HepG2 (cell line): ENCODE results near the gene RAE1. TPM values are rescaled to one million over a fixed set of nuclear protein-coding genes. Genes with fewer than 3 reads are reported as not detected.
A peak's percentile ranks its signal among the peaks of the same experiment; 100 is the strongest.

Experiments used
- ERF ChIP-seq: IDR thresholded peaks from 2 replicates; pipeline ENCODE4 v1.6.1; 2018; ENCODE audit warnings: missing biosample characterization, missing genetic modification reagents
- FLYWCH1 ChIP-seq: sonication (generic); formaldehyde crosslinking; IDR thresholded peaks from 2 replicates; pipeline ENCODE4 v1.8.1; 2023; ENCODE audit warnings: mild to moderate bottlenecking, missing genetic modification reagents
- GATAD1 ChIP-seq: IDR thresholded peaks from 2 replicates; pipeline ENCODE4 v1.6.1; 2016; ENCODE audit warnings: missing genetic modification reagents, missing compliant biosample characterization
- GPN1 ChIP-seq: sonication (generic); formaldehyde crosslinking; IDR thresholded peaks from 2 replicates; pipeline ENCODE4 v1.5.1; 2020; ENCODE audit warnings: missing genetic modification reagents, borderline replicate concordance
- MZF1 ChIP-seq: sonication (generic); formaldehyde crosslinking; IDR thresholded peaks from 2 replicates; pipeline ENCODE4 v1.8.1; 2023; ENCODE audit warnings: mild to moderate bottlenecking, missing genetic modification reagents, borderline replicate concordance
- NPAS2 ChIP-seq: sonication (generic); formaldehyde crosslinking; IDR thresholded peaks from 2 replicates; pipeline ENCODE4 v1.8.0; 2022; ENCODE audit warnings: mild to moderate bottlenecking, missing genetic modification reagents, borderline replicate concordance
- RBM39 ChIP-seq: fragments of 200-400 bp; formaldehyde crosslinking; IDR thresholded peaks from one replicate; pipeline ENCODE4 v1.6.1; 2018; ENCODE audit warnings: antibody characterized with exemption, mild to moderate bottlenecking, low read depth, low read length; ENCODE audit not compliant: poor library complexity, severe bottlenecking
- SOX6 ChIP-seq, 2 experiments: fragments of 450-650 bp in 1 of 2; sonication (generic) in 1 of 2; formaldehyde crosslinking in 1 of 2; IDR thresholded peaks; 2 replicates each; pipeline versions ENCODE4 v1.4.0 to v1.6.1; 2017 to 2020; ENCODE audit warnings: antibody characterized with exemption in 1 of 2, mild to moderate bottlenecking in 1 of 2, missing genetic modification reagents in 1 of 2
- ZNF124 ChIP-seq: sonication (generic); formaldehyde crosslinking; IDR thresholded peaks from 2 replicates; pipeline ENCODE4 v1.4.0; 2020; ENCODE audit warnings: missing genetic modification reagents
- ZNF143 ChIP-seq: sonication (generic); formaldehyde crosslinking; IDR thresholded peaks from 2 replicates; pipeline ENCODE4 v1.4.0; 2020; ENCODE audit warnings: missing genetic modification reagents
- ZNF660 ChIP-seq: sonication (generic); formaldehyde crosslinking; IDR thresholded peaks from 2 replicates; pipeline ENCODE4 v1.5.1; 2020; ENCODE audit warnings: mild to moderate bottlenecking, low read depth, missing genetic modification reagents, borderline replicate concordance
- ZNF83 ChIP-seq: sonication (generic); formaldehyde crosslinking; IDR thresholded peaks from 2 replicates; pipeline ENCODE4 v1.4.0; 2020; ENCODE audit warnings: missing genetic modification reagents, mild to moderate bottlenecking, borderline replicate concordance
- polyA plus RNA-seq, 8 experiments: library from polyadenylated mRNA; depleted of rRNA in 3 of 8; stranded (reverse) in 7 of 8; unstranded in 1 of 8; fragments of >200 nt; fragmentation: Illumina TruSeq in 4 of 8; extraction: Trizol in 4 of 8; gene quantifications; 2 replicates each; pipeline versions ENCODE4 v1.2.1 to v1.2.3, GENCODE V29; 2011 to 2016; ENCODE audit warnings: low read depth in 4 of 8, missing spikeins in 1 of 8, mixed read lengths in 1 of 8; ENCODE audit not compliant: insufficient read depth in 1 of 8
- total RNA-seq, 5 experiments: library from RNA; depleted of rRNA; stranded (reverse); fragments of >200 nt; fragmentation: Illumina TruSeq; extraction: Trizol; gene quantifications; 2 replicates each; pipeline ENCODE4 v1.2.3, GENCODE V29; 2016; ENCODE audit warnings: low read depth in 1 of 5
- TF ChIP-seq, protein P1 (sequence below): sonication (generic); formaldehyde crosslinking; IDR thresholded peaks from 2 replicates; pipeline ENCODE4; 2020; ENCODE audit warnings: missing genetic modification reagents, mild to moderate bottlenecking, borderline replicate concordance
- TF ChIP-seq, protein P2 (sequence below): sonication (generic); formaldehyde crosslinking; IDR thresholded peaks from 2 replicates; pipeline ENCODE4 v1.4.0; 2020; ENCODE audit warnings: missing genetic modification reagents
- TF ChIP-seq, protein P3 (sequence below): sonication (generic); formaldehyde crosslinking; IDR thresholded peaks from 2 replicates; pipeline ENCODE4 v1.4.0; 2020; ENCODE audit warnings: missing genetic modification reagents
- TF ChIP-seq, protein P4 (sequence below): sonication (generic); formaldehyde crosslinking; conservative IDR thresholded peaks from 2 replicates; pipeline ENCODE4 v1.4.0; 2020; ENCODE audit warnings: missing genetic modification reagents

Gene RAE1
- total and polyA plus RNA-seq, 2 of the 13 experiments (the other 11 are each of a cell fraction or from before 2014, with no cell fraction given) = 36.1 to 72.9 TPM

DNA sequence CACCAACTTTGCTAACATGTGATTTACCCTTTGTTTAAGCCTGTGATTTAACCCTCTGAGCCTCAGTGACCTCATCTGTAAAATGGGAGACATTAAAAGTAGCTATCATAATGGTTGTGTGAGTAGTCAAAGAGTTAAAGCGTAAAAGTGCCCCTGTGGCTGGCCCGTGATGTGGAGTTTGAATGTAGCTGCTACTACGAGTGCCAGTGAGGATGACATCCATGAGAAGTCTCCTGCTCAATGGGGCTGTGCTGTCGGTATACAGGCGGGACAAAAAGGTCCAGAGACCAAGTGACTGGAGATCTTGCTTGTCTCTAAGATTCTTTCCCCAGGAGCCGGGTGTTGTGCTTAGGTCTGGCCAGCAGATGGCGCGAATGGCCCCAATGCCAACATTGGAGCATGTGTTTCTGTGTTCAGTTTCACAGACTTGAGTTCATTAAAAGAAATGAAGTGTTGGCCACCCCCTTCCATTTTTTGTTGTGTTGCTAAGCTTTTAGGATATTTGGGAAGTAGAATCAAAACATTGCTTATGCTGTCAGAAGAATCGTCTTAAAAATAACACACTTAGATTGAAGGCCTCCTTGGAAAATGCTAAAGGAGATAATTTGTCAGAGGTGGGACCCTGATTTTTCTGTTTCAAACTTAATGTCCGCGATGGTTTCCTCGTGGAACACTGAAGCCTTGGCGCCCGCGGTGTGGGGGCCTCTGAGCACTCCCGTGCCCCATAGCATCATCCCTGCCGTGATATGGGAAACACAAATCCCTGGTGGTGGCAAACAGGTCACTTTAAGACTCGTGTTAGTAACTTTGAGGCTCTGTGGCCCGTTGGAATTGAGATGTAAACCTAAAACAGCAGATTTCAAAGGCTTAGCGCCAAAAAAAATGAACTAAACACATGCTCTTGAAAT, 30.8 kb downstream of the RAE1 start (continued):
- TF ChIP-seq GATAD1 (CRISPR knock-in tag) = peak; percentile 51; the same call in 1 of the 2 replicates
- no peak for TF ChIP-seq ZNF83 (CRISPR knock-in tag)
- TF ChIP-seq SOX6 (IDR thresholded peaks at IDR 0.05) = no peak
- peak; percentile 43 for TF ChIP-seq SOX6 (CRISPR knock-in tag; IDR thresholded peaks at IDR 0.05)
- no peak for TF ChIP-seq ZNF660
- no peak for TF ChIP-seq FLYWCH1
- no peak for TF ChIP-seq ZNF143 (CRISPR knock-in tag)
- no peak for TF ChIP-seq GPN1 (CRISPR knock-in tag)
- TF ChIP-seq, protein P1, sequence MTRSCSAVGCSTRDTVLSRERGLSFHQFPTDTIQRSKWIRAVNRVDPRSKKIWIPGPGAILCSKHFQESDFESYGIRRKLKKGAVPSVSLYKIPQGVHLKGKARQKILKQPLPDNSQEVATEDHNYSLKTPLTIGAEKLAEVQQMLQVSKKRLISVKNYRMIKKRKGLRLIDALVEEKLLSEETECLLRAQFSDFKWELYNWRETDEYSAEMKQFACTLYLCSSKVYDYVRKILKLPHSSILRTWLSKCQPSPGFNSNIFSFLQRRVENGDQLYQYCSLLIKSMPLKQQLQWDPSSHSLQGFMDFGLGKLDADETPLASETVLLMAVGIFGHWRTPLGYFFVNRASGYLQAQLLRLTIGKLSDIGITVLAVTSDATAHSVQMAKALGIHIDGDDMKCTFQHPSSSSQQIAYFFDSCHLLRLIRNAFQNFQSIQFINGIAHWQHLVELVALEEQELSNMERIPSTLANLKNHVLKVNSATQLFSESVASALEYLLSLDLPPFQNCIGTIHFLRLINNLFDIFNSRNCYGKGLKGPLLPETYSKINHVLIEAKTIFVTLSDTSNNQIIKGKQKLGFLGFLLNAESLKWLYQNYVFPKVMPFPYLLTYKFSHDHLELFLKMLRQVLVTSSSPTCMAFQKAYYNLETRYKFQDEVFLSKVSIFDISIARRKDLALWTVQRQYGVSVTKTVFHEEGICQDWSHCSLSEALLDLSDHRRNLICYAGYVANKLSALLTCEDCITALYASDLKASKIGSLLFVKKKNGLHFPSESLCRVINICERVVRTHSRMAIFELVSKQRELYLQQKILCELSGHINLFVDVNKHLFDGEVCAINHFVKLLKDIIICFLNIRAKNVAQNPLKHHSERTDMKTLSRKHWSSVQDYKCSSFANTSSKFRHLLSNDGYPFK = no peak
- no peak for TF ChIP-seq NPAS2 (CRISPR knock-in tag)
- TF ChIP-seq ZNF124 (CRISPR knock-in tag) = 0 out of 2 replicates have a peak, but pooled peaks have one; percentile 29
- peak; percentile 81; the same call in 1 of the 2 replicates for TF ChIP-seq ERF (CRISPR knock-in tag)
- TF ChIP-seq MZF1 (CRISPR knock-in tag) = no peak
- TF ChIP-seq, protein P2, sequence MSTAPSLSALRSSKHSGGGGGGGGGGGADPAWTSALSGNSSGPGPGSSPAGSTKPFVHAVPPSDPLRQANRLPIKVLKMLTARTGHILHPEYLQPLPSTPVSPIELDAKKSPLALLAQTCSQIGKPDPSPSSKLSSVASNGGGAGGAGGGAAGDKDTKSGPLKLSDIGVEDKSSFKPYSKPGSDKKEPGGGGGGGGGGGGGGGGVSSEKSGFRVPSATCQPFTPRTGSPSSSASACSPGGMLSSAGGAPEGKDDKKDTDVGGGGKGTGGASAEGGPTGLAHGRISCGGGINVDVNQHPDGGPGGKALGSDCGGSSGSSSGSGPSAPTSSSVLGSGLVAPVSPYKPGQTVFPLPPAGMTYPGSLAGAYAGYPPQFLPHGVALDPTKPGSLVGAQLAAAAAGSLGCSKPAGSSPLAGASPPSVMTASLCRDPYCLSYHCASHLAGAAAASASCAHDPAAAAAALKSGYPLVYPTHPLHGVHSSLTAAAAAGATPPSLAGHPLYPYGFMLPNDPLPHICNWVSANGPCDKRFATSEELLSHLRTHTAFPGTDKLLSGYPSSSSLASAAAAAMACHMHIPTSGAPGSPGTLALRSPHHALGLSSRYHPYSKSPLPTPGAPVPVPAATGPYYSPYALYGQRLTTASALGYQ (CRISPR knock-in tag) = no peak
- TF ChIP-seq RBM39 = no peak
- TF ChIP-seq, protein P3, sequence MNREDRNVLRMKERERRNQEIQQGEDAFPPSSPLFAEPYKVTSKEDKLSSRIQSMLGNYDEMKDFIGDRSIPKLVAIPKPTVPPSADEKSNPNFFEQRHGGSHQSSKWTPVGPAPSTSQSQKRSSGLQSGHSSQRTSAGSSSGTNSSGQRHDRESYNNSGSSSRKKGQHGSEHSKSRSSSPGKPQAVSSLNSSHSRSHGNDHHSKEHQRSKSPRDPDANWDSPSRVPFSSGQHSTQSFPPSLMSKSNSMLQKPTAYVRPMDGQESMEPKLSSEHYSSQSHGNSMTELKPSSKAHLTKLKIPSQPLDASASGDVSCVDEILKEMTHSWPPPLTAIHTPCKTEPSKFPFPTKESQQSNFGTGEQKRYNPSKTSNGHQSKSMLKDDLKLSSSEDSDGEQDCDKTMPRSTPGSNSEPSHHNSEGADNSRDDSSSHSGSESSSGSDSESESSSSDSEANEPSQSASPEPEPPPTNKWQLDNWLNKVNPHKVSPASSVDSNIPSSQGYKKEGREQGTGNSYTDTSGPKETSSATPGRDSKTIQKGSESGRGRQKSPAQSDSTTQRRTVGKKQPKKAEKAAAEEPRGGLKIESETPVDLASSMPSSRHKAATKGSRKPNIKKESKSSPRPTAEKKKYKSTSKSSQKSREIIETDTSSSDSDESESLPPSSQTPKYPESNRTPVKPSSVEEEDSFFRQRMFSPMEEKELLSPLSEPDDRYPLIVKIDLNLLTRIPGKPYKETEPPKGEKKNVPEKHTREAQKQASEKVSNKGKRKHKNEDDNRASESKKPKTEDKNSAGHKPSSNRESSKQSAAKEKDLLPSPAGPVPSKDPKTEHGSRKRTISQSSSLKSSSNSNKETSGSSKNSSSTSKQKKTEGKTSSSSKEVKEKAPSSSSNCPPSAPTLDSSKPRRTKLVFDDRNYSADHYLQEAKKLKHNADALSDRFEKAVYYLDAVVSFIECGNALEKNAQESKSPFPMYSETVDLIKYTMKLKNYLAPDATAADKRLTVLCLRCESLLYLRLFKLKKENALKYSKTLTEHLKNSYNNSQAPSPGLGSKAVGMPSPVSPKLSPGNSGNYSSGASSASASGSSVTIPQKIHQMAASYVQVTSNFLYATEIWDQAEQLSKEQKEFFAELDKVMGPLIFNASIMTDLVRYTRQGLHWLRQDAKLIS = no peak
- TF ChIP-seq, protein P4, sequence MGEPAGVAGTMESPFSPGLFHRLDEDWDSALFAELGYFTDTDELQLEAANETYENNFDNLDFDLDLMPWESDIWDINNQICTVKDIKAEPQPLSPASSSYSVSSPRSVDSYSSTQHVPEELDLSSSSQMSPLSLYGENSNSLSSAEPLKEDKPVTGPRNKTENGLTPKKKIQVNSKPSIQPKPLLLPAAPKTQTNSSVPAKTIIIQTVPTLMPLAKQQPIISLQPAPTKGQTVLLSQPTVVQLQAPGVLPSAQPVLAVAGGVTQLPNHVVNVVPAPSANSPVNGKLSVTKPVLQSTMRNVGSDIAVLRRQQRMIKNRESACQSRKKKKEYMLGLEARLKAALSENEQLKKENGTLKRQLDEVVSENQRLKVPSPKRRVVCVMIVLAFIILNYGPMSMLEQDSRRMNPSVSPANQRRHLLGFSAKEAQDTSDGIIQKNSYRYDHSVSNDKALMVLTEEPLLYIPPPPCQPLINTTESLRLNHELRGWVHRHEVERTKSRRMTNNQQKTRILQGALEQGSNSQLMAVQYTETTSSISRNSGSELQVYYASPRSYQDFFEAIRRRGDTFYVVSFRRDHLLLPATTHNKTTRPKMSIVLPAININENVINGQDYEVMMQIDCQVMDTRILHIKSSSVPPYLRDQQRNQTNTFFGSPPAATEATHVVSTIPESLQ (CRISPR knock-in tag) = no peak
